OCI-LY3 (cell line): ENCODE measurements around the gene PTHLH.

ENCODE experiments used
- CTCF ChIP-seq: fragments of 200-600, 300-600 bp; sonication (generic); IDR thresholded peaks from 2 replicates; pipeline ENCODE4 v1.5.1; 2014; ENCODE audit warnings: antibody characterized with exemption, low read length, low read depth
- EZH2phosphoT487 ChIP-seq: fragments of 200-600 bp; shearing (Covaris generic); IDR thresholded peaks from 2 replicates; pipeline ENCODE4 v1.6.1; 2018; ENCODE audit warnings: antibody characterized with exemption, mixed run types, low read depth

- TF ChIP-seq CTCF: no peak
- TF ChIP-seq EZH2phosphoT487: no peak
These were observed 6.6 kb downstream of the PTHLH start for GRCh38 chr12:27965966-27966365.
